ACHN (cell line): ENCODE data around the gene HLCS.

Experiments used
- DNase-seq: peaks from one replicate; pipeline ENCODE4 v3.0.0-alpha.2; 2015
- in situ Hi-C: cut with HindIII; loops from 2 replicates; pipeline ENCODE4 v1.10.0; 2017; ENCODE audit warnings: low sequenced_read_pairs, low pct_ligation_motif_present, low pct_unique_long_range_greater_than_20kb

HLCS gene

DNA sequence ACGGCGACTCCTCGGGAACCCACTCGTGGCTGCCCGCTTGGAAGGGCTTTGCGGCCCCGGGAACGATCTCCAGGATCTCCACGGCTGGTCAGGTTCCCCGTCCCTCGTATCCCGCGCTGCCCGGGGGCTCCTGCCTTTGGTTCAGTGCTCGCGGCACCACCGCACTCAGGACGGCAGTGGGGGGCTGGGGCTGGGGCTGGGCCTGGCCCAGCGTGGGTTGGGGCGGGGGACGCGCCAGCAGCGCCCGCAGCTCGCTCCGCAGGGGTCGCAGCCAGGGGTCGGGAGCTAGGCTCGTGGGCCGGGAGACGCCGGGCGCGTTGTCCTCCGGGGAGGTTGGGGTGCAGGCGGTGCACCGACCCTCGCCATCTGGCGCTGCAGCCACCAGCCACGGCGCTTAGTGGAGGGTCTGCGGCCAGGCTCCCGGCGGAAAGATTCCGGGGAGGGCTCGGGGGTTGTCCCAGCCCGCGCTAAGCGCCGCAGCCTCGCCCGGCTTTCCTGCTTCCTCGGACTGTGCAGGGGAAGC lies 258.6 kb downstream of the HLCS start:
- no peak for DNase-seq
- in situ Hi-C loops, result no loop called here

- no peak for DNase-seq
- in situ Hi-C loops, result no loop called here
Observed at GRCh38 chr21:36706951-36707762, 259.3 kb downstream of the HLCS start.

- DNase-seq, result no peak
- in situ Hi-C loops, result no loop called here
Observed at GRCh38 chr21:36706482-36706852, 260.0 kb downstream of the HLCS start.

- DNase-seq, result no peak
- in situ Hi-C loops, result no loop called here
Observed at GRCh38 chr21:36705679-36706481, 260.6 kb downstream of the HLCS start.

DNA sequence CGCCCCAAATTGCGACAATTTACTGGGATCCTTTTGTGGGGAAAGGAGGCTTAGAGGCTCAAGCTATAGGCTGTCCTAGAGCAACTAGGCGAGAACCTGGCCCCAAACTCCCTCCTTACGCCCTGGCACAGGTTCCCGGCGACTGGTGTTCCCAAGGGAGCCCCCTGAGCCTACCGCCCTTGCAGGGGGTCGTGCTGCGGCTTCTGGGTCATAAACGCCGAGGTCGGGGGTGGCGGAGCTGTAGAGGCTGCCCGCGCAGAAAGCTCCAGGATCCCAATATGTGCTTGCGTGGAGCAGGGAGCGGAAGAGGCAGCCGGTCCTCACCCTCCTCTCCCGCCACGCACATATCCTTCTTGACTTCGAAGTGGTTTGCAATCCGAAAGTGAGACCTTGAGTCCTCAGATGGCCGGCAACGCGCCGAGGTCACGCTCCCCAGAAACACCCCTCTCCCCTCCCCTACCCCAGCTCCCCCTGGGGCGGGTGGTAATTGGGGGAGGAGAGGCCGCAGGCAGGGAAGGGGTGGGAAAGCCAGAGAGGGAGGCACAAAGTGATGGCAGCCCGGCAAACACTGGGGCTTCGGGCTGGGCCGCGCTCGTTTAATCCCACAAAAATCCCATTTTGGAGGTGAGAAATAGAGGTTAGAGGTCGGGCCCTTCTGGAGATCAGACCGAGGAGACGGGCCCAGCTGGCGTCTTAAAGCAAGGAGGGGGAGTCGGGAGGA lies 261.4 kb downstream of the HLCS start:
- no peak for DNase-seq
- in situ Hi-C loops, result no loop called here

- DNase-seq, result no peak
- in situ Hi-C loops, result no loop called here
Observed at GRCh38 chr21:36704281-36704957, 262.1 kb downstream of the HLCS start.

GRCh38 chr21:36703626-36704280 lies 262.7 kb downstream of the HLCS start:
- DNase-seq, result no peak
- in situ Hi-C loops, result no loop called here

GRCh38 chr21:36703123-36703522 lies 263.3 kb downstream of the HLCS start:
- in situ Hi-C loops, result no loop called here
- DNase-seq, result no peak

- in situ Hi-C loops, result no loop called here
- DNase-seq, result no peak
Observed at GRCh38 chr21:36702622-36702968, 263.9 kb downstream of the HLCS start.

DNA sequence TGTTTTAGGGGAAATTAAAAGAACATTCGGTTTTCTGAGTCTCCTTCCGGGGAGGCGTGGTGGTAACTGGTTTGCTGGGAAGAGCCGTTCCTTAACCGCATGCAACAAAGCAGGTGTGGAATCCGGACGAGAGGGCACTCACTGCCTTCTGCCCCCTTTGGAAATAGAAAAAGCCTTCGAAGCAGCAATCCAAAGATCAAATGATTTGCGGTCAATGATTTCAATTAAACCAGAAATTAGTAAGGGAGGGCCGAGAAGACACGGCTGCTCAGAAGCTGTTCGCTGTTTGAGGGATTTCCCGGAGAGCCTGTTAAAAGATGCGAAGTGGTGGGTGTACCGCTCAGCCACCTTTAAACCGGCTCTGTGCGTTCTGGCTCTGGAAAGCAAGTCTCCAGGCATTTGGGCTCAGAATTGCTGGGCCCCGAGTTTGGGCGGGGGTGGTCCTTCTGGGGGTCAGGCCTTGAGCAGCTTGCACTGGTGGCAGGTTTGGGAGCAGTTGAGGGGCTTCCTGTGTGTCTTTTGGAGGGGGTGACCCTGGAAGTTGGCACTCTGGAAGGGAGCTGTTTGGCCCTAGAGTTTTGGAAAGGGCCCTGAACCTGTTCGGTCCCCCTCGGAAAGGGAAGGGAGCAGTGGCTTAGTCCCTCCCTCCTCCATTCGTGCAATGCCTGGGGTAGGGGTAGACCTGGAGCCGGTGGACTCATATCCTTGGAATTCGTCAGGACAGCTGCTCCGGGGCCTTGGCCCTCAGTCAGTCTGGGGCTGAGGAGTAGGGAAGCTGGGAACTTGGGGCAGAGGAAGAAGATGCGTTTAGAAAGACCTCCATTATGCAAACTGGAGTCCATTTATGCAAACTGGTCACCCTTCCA lies 264.5 kb downstream of the HLCS start:
- DNase-seq, result no peak

GRCh38 chr21:36700971-36701755 lies 265.3 kb downstream of the HLCS start:
- in situ Hi-C loops, result no loop called here
- no peak for DNase-seq

More for the DNA sequence above, 264.5 kb downstream of the HLCS start:
- in situ Hi-C loops, result no loop called here
